Endothelial cell of umbilical vein (primary cell): ENCODE data around the gene PSMB8. TPM values are rescaled to one million over a fixed set of nuclear protein-coding genes. Genes with fewer than 3 reads are reported as not detected.

Experiments
- BruUV-seq: library from RNA; stranded (reverse); fragments of 400-500 nt; replicated peaks from 2 replicates; lab custom pipeline; 2021; lab: Mats Ljungman, UMichigan
- CTCF ChIA-PET: fragments of 300-600, 350-600 bp; sonication (Branson Sonifier 250); formaldehyde crosslinking; loops from one replicate; lab custom pipeline; 2021; ENCODE audit warnings: antibody characterized with exemption, inconsistent platforms; lab: Charles Lee
- POLR2A ChIA-PET: fragments of 300-600, 350-600 bp; sonication (Branson Sonifier 250); formaldehyde crosslinking; loops from one replicate; lab custom pipeline; 2021; ENCODE audit warnings: antibody characterized with exemption, inconsistent platforms; lab: Charles Lee
- DNase-seq: peaks from one replicate; pipeline ENCODE4 v3.0.0-alpha.2; 2011; ENCODE audit warnings: low read depth, low spot score
- FAIRE-seq: peaks from 2 replicates; lab custom pipeline; 2011; peaks lifted over from hg19 to GRCh38; lab: Jason Lieb, UNC
- H2AFZ ChIP-seq: 2 replicates; pipeline ENCODE4 v1.6.0; 2012; ENCODE audit warnings: low read depth, low read length, control low read depth, inconsistent platforms
- H3K27ac ChIP-seq: 2 replicates; pipeline ENCODE4 v1.5.1; 2011; ENCODE audit warnings: low read depth, mild to moderate bottlenecking, control low read depth, low read length, moderate library complexity; ENCODE audit not compliant: insufficient read depth
- H3K27me3 ChIP-seq, 2 experiments: 2 replicates each; pipeline versions ENCODE4 v1.6.0 to v1.6.1; 2011; ENCODE audit warnings: low read length in 2 of 2, mixed read lengths in 1 of 2; ENCODE audit not compliant: control insufficient read depth in 2 of 2, insufficient read depth in 2 of 2
- H3K36me3 ChIP-seq, 2 experiments: 2 replicates in 1 of 2; 3 replicates in 1 of 2; pipeline ENCODE4 v1.5.1; 2011; ENCODE audit warnings: low read length in 2 of 2, mild to moderate bottlenecking in 1 of 2, moderate library complexity in 1 of 2; ENCODE audit not compliant: control insufficient read depth in 2 of 2, insufficient read depth in 2 of 2; ENCODE audit errors: extremely low read depth in 1 of 2
- H3K4me1 ChIP-seq: 3 replicates; pipeline ENCODE4 v1.5.1; 2011; ENCODE audit warnings: mild to moderate bottlenecking, low read length; ENCODE audit not compliant: control insufficient read depth, insufficient read depth; ENCODE audit errors: extremely low read depth
- H3K4me2 ChIP-seq: 2 replicates; pipeline ENCODE4 v1.6.1; 2011; ENCODE audit warnings: low read length, control low read depth, mixed read lengths; ENCODE audit not compliant: insufficient read depth
- H3K4me3 ChIP-seq, 3 experiments: fragments of 200-600 bp in 1 of 3; sonication (generic), shearing (Covaris generic) in 1 of 3; replicated peaks in 1 of 3; 2 replicates each; pipeline ENCODE4 v1.5.1; 2011 to 2016; ENCODE audit warnings: control low read depth in 3 of 3, low read length in 3 of 3, mild to moderate bottlenecking in 2 of 3, inconsistent platforms in 1 of 3, low read depth in 1 of 3, moderate library complexity in 1 of 3; ENCODE audit not compliant: insufficient read depth in 1 of 3
- H3K79me2 ChIP-seq: 2 replicates; pipeline ENCODE4 v1.6.0; 2012; ENCODE audit warnings: low read length, inconsistent platforms; ENCODE audit not compliant: control insufficient read depth, insufficient read depth
- H3K9ac ChIP-seq: replicated peaks from 2 replicates; pipeline ENCODE3; 2011; ENCODE audit warnings: low read length, control low read depth; ENCODE audit not compliant: insufficient read depth; ENCODE audit errors: extremely low read depth
- H3K9me1 ChIP-seq: replicated peaks from 3 replicates; pipeline ENCODE4 v1.6.0; 2011; ENCODE audit warnings: mild to moderate bottlenecking, low read length; ENCODE audit not compliant: control insufficient read depth, insufficient read depth; ENCODE audit errors: extremely low read depth
- H3K9me3 ChIP-seq: replicated peaks from 2 replicates; pipeline ENCODE4 v1.5.1; 2012; ENCODE audit warnings: low read length, inconsistent platforms; ENCODE audit not compliant: control insufficient read depth, insufficient read depth
- H4K20me1 ChIP-seq: replicated peaks from 2 replicates; pipeline ENCODE3; 2011; ENCODE audit warnings: mild to moderate bottlenecking, low read length; ENCODE audit not compliant: control insufficient read depth, insufficient read depth; ENCODE audit errors: extremely low read depth
- EZH2 ChIP-seq: IDR thresholded peaks from 2 replicates; pipeline ENCODE4 v1.6.1; 2012; ENCODE audit warnings: borderline replicate concordance, low read depth, mild to moderate bottlenecking, moderate library complexity, low read length, inconsistent platforms; ENCODE audit not compliant: severe bottlenecking
- FOS ChIP-seq: IDR thresholded peaks from 2 replicates; pipeline ENCODE4 v1.6.1; 2011; ENCODE audit warnings: mild to moderate bottlenecking, low read length, moderate library complexity, borderline replicate concordance; ENCODE audit not compliant: insufficient read depth
- GATA2 ChIP-seq: IDR thresholded peaks from 2 replicates; pipeline ENCODE4 v1.7.0; 2011; ENCODE audit warnings: low read depth, mild to moderate bottlenecking, moderate library complexity, mixed read lengths, low read length; ENCODE audit not compliant: insufficient read length, insufficient read depth
- JUN ChIP-seq: IDR thresholded peaks from 2 replicates; pipeline ENCODE4 v1.6.1; 2011; ENCODE audit warnings: borderline replicate concordance, low read depth; ENCODE audit not compliant: insufficient read length, insufficient read depth
- MYC ChIP-seq: IDR thresholded peaks from one replicate; pipeline ENCODE4 v1.6.1; 2011; ENCODE audit warnings: mild to moderate bottlenecking, low read depth, low read length
- POLR2A ChIP-seq: IDR thresholded peaks from 2 replicates; pipeline ENCODE4 v1.6.1; 2012; ENCODE audit warnings: low read depth, mild to moderate bottlenecking, control low read depth, low read length
- POLR2AphosphoS5 ChIP-seq: IDR thresholded peaks from 2 replicates; pipeline ENCODE4 v1.6.1; 2012; ENCODE audit warnings: low read depth, mild to moderate bottlenecking, control low read depth, low read length, moderate library complexity; ENCODE audit not compliant: insufficient read depth
- dilution Hi-C: fragments of 300-500 bp; cut with MboI; formaldehyde crosslinking; loops from one replicate; pipeline ENCODE4 v1.15.0; 2019; ENCODE audit warnings: low sequenced_read_pairs; ENCODE audit not compliant: extremely low pct_ligation_motif_present
- intact Hi-C: fragments of 100-400 bp; cut with micrococcal nuclease; formaldehyde crosslinking; loops from one replicate; pipeline ENCODE4 v1.10.0; 2022
- polyA plus RNA-seq, 4 experiments: library from polyadenylated mRNA; depleted of rRNA in 3 of 4; stranded (reverse) in 3 of 4; unstranded in 1 of 4; fragments of >200 nt; gene quantifications; 2 replicates each; pipeline versions ENCODE4 v1.2.1 to v1.2.3, GENCODE V29; 2011 to 2012; ENCODE audit warnings: missing spikeins in 1 of 4
- total RNA-seq: library from RNA; stranded (reverse); gene quantifications from 2 replicates; pipeline ENCODE4 v1.2.3, GENCODE V29; 2021
- TF ChIP-seq, protein P1 (sequence below), 2 donors: IDR thresholded peaks; 1 replicate in 1 of 2; 2 replicates in 1 of 2; pipeline ENCODE4 v1.5.1; 2011; ENCODE audit warnings: low read length in 2 of 2, mild to moderate bottlenecking in 2 of 2, moderate library complexity in 2 of 2, control low read depth in 1 of 2, inconsistent platforms in 1 of 2, low read depth in 1 of 2; ENCODE audit not compliant: insufficient read depth in 1 of 2; ENCODE audit errors: extremely low read depth in 1 of 2
- TF ChIP-seq, protein P2 (sequence below): IDR thresholded peaks from 2 replicates; pipeline ENCODE4 v1.6.1; 2011; ENCODE audit not compliant: insufficient read depth, insufficient read length

The PSMB8 gene
- total and polyA plus RNA-seq, 2 donors (not counting 3 experiments of a cell fraction or from before 2014, with no cell fraction given), result 40.1 to 49.4 TPM

DNA sequence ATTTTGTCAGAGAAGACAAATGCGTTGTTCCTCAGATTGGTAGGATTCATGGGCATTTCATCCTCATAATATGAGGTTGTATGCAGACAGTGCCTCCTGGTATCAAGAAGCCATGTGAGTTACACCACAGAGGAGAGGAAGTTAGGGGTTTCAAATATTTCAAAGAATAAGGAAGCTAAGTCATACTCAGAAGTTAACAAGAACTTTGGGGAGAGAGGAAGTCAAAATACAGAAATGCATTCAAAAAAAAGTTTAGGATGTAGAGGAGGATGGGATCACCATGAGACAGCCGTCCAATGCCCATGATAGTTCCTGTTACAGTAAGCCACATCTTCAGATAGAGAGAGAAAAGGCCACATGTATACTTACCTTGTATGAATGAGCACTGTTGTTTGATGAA is 49.3 kb downstream of the PSMB8 start:
- no peak overlapping the region for H3K9ac ChIP-seq
- no peak for FAIRE-seq
- no peaks in the 10 kb centered on the region for H4K20me1 ChIP-seq
- intact Hi-C loops, result loop anchor here (10.0 kb wide), 1 partner anchor 750 kb away; no protein-coding TSS in a partner anchor
- H3K27ac ChIP-seq, result no peak overlapping the region
- TF ChIP-seq, protein P1, sequence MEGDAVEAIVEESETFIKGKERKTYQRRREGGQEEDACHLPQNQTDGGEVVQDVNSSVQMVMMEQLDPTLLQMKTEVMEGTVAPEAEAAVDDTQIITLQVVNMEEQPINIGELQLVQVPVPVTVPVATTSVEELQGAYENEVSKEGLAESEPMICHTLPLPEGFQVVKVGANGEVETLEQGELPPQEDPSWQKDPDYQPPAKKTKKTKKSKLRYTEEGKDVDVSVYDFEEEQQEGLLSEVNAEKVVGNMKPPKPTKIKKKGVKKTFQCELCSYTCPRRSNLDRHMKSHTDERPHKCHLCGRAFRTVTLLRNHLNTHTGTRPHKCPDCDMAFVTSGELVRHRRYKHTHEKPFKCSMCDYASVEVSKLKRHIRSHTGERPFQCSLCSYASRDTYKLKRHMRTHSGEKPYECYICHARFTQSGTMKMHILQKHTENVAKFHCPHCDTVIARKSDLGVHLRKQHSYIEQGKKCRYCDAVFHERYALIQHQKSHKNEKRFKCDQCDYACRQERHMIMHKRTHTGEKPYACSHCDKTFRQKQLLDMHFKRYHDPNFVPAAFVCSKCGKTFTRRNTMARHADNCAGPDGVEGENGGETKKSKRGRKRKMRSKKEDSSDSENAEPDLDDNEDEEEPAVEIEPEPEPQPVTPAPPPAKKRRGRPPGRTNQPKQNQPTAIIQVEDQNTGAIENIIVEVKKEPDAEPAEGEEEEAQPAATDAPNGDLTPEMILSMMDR (IDR thresholded peaks at IDR 0.05; ENCODE audit: extremely low read depth in 1 of 2, insufficient read depth in 1 of 2, low read depth in 1 of 2, low read length in 2 of 2), result no peak
- TF ChIP-seq, protein P2, sequence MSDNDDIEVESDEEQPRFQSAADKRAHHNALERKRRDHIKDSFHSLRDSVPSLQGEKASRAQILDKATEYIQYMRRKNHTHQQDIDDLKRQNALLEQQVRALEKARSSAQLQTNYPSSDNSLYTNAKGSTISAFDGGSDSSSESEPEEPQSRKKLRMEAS, result no peak
- no peak for TF ChIP-seq GATA2
- TF ChIP-seq FOS, result no peak
- no peak for TF ChIP-seq MYC
- TF ChIP-seq POLR2A, result no peak
- TF ChIP-seq POLR2AphosphoS5, result no peak
- no peak for TF ChIP-seq JUN
- TF ChIP-seq EZH2, result no peak
- no peaks in the 10 kb centered on the region for H3K9me3 ChIP-seq
- POLR2A ChIA-PET, result no interaction called here
- H3K4me3 ChIP-seq, result no peak overlapping the region
- no TSS peak for BruUV-seq
- DNase-seq, result no peak
- H3K27me3 ChIP-seq, result peaks cover 43 to 65% of the 10 kb centered on the region in 2 experiments
- dilution Hi-C loops, result no loop called here
- no peak overlapping the region for H3K4me2 ChIP-seq
- no peaks in the 10 kb centered on the region for H3K4me1 ChIP-seq
- no peaks in the 10 kb centered on the region for H3K36me3 ChIP-seq
- CTCF ChIA-PET, result interaction anchor here (0.7 to 2.4 kb wide), 8 partner anchors 9 to 549 kb away, joined by 3 to 15 read pairs (median 4); partner anchors contain the start of gene TAP2
- no peaks in the 10 kb centered on the region for H3K9me1 ChIP-seq
- no peak overlapping the region for H2AFZ ChIP-seq
- no peaks in the 10 kb centered on the region for H3K79me2 ChIP-seq
